Sigmoid colon (tissue), 7 donors: ENCODE results near the gene RAB3B. TPM values are rescaled to one million over a fixed set of nuclear protein-coding genes. Genes with fewer than 3 reads are reported as not detected.

Experiments
- DNase-seq: peaks from one replicate; pipeline ENCODE4 v3.0.0-alpha.2; 2019
- H3K27ac ChIP-seq, 4 donors: fragments of 200-600 bp; sonication (generic); one replicate each; pipeline ENCODE4 v1.5.1; 2016 to 2019; ENCODE audit warnings: mild to moderate bottlenecking in 1 of 4
- H3K27me3 ChIP-seq, 3 donors: fragments of 200-600 bp; sonication (generic); one replicate each; pipeline ENCODE4 v1.5.1; 2019; ENCODE audit warnings: mild to moderate bottlenecking in 1 of 3
- H3K36me3 ChIP-seq, 4 donors: fragments of 200-600 bp; sonication (generic); one replicate each; pipeline ENCODE4 v1.5.1; 2016 to 2019
- H3K4me1 ChIP-seq, 4 donors: fragments of 200-600 bp; sonication (generic); one replicate each; pipeline ENCODE4 v1.5.1; 2017 to 2019
- H3K4me3 ChIP-seq, 4 donors: fragments of 200-600 bp; sonication (generic); one replicate each; pipeline ENCODE4 v1.5.1; 2017 to 2019; ENCODE audit warnings: mild to moderate bottlenecking in 2 of 4, moderate library complexity in 1 of 4
- H3K9me3 ChIP-seq, 4 donors: fragments of 200-600 bp in 3 of 4; sonication (generic) in 3 of 4; one replicate each; pipeline versions ENCODE4 v1.5.1 to v1.6.1; 2013 to 2019
- EP300 ChIP-seq, 4 donors: sonication (generic); formaldehyde crosslinking; IDR thresholded peaks; one replicate each; pipeline ENCODE4 v1.6.1; 2017; ENCODE audit warnings: antibody characterized with exemption in 4 of 4
- POLR2A ChIP-seq, 2 donors: fragments of 450-650 bp; IDR thresholded peaks; one replicate each; pipeline ENCODE4 v1.6.1; 2016; ENCODE audit warnings: antibody characterized with exemption in 2 of 2, mild to moderate bottlenecking in 2 of 2, moderate library complexity in 2 of 2
- POLR2AphosphoS5 ChIP-seq, 4 donors: sonication (generic); formaldehyde crosslinking; IDR thresholded peaks; one replicate each; pipeline ENCODE4 v1.6.1; 2017; ENCODE audit warnings: antibody characterized with exemption in 4 of 4
- WGBS, 2 donors: extraction: QIAGEN DNeasy Blood & Tissue Kit; methylation state at CpG; one replicate each; pipeline ENCODE4 v1.1.7; 2013; 5-methylcytosine and 5-hydroxymethylcytosine counted together
- intact Hi-C: fragments of 100-400 bp; cut with DNase I; formaldehyde crosslinking; loops from one replicate; pipeline ENCODE4 v1.15.1; 2023
- polyA plus RNA-seq, 3 donors: library from polyadenylated mRNA; stranded (reverse); fragments of 200-250 nt; gene quantifications; one replicate each; pipeline ENCODE4 v1.2.3, GENCODE V29; 2013
- total RNA-seq, 4 donors: library from RNA; depleted of rRNA; stranded (reverse); fragments of >200 nt; gene quantifications; one replicate each; pipeline ENCODE4 v1.1.0, GENCODE V29; 2016
- TF ChIP-seq, protein P1 (sequence below), 4 experiments: fragments of 450-650 bp in 3 of 4; fragments of 200-600 bp in 1 of 4; IDR thresholded peaks; one replicate each; pipeline ENCODE4 v1.5.1; 2016 to 2019; ENCODE audit warnings: antibody characterized with exemption in 4 of 4, mild to moderate bottlenecking in 3 of 4, moderate library complexity in 2 of 4
- donor health status: healthy with polysubstance abuse.
- donor health status: Bipolar disorder and iron deficiency.
- donor health status: healthy.

The RAB3B gene
- total and polyA plus RNA-seq, 7 donors, result 1.5 to 4.3 (median 3.1) TPM

GRCh38 chr1:51924455-51924854 lies 66.0 kb downstream of the RAB3B start:
- H3K36me3 ChIP-seq, result no peaks in the 10 kb centered on the region
- no peak overlapping the region for H3K4me3 ChIP-seq
- TF ChIP-seq, protein P1, sequence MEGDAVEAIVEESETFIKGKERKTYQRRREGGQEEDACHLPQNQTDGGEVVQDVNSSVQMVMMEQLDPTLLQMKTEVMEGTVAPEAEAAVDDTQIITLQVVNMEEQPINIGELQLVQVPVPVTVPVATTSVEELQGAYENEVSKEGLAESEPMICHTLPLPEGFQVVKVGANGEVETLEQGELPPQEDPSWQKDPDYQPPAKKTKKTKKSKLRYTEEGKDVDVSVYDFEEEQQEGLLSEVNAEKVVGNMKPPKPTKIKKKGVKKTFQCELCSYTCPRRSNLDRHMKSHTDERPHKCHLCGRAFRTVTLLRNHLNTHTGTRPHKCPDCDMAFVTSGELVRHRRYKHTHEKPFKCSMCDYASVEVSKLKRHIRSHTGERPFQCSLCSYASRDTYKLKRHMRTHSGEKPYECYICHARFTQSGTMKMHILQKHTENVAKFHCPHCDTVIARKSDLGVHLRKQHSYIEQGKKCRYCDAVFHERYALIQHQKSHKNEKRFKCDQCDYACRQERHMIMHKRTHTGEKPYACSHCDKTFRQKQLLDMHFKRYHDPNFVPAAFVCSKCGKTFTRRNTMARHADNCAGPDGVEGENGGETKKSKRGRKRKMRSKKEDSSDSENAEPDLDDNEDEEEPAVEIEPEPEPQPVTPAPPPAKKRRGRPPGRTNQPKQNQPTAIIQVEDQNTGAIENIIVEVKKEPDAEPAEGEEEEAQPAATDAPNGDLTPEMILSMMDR (IDR thresholded peaks at IDR 0.05), result no peak
- TF ChIP-seq POLR2AphosphoS5 (IDR thresholded peaks at IDR 0.05) (no peak), EP300 (IDR thresholded peaks at IDR 0.05) (no peak), POLR2A (IDR thresholded peaks at IDR 0.05) (no peak)
- no peak overlapping the region for H3K27ac ChIP-seq
- no peaks in the 10 kb centered on the region for H3K4me1 ChIP-seq
- WGBS, 2 donors, result 66 to 83% methylated on average over 1 of the region's 1 CpG
- H3K9me3 ChIP-seq, result no peaks in the 10 kb centered on the region
- DNase-seq, result no peak
- intact Hi-C loops, result no loop called here
- H3K27me3 ChIP-seq, result no peaks in the 10 kb centered on the region

- no peaks in the 10 kb centered on the region for H3K9me3 ChIP-seq
- DNase-seq, result no peak
- no peak overlapping the region for H3K4me3 ChIP-seq
- no peaks in the 10 kb centered on the region for H3K36me3 ChIP-seq
- H3K27me3 ChIP-seq, result no peaks in the 10 kb centered on the region
- H3K4me1 ChIP-seq, result no peaks in the 10 kb centered on the region
- WGBS, 2 donors, result 53 to 81% methylated on average over 3 of the region's 3 CpGs
- intact Hi-C loops, result no loop called here
- H3K27ac ChIP-seq, result no peak overlapping the region
- TF ChIP-seq, protein P1 (IDR thresholded peaks at IDR 0.05), result no peak
- TF ChIP-seq POLR2AphosphoS5 (IDR thresholded peaks at IDR 0.05) (no peak), POLR2A (IDR thresholded peaks at IDR 0.05) (no peak), EP300 (IDR thresholded peaks at IDR 0.05) (no peak)
These were observed 68.5 kb downstream of the RAB3B start for GRCh38 chr1:51922040-51922439.

DNA sequence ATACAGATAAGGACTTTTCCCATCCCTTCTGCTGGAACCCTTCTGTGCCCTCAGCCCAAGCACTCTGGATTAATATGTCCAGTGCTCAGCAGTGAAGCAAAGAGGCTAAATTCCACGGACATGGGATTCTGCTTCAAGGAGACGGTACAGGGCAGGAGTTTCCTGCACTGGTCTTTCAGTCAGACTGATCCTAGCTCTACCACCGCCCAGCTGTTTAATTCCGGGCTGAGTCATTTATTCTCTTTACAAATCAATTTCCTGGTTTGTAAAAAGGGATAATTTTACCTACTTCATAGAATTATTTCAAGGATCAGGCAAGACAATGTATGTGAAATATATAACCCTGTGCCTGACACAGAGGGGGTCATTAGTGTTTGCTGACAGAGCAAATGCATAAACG lies 70.4 kb downstream of the RAB3B start:
- DNase-seq, result no peak
- H3K27me3 ChIP-seq, result no peaks in the 10 kb centered on the region
- H3K36me3 ChIP-seq, result no peaks in the 10 kb centered on the region
- intact Hi-C loops, result no loop called here
- WGBS, 2 donors, result 42 to 76% methylated on average over 5 of the region's 5 CpGs
- no peak overlapping the region for H3K4me3 ChIP-seq
- TF ChIP-seq POLR2A (IDR thresholded peaks at IDR 0.05), result no peak
- no peak for TF ChIP-seq EP300 (IDR thresholded peaks at IDR 0.05)
- TF ChIP-seq, protein P1 (IDR thresholded peaks at IDR 0.05), result no peak
- no peak for TF ChIP-seq POLR2AphosphoS5 (IDR thresholded peaks at IDR 0.05)
- H3K9me3 ChIP-seq, result no peaks in the 10 kb centered on the region
- H3K4me1 ChIP-seq, result no peaks in the 10 kb centered on the region
- H3K27ac ChIP-seq, result no peak overlapping the region

- H3K9me3 ChIP-seq, result no peaks in the 10 kb centered on the region
- TF ChIP-seq POLR2A (IDR thresholded peaks at IDR 0.05) (no peak), POLR2AphosphoS5 (IDR thresholded peaks at IDR 0.05) (no peak), EP300 (IDR thresholded peaks at IDR 0.05) (no peak)
- TF ChIP-seq, protein P1 (IDR thresholded peaks at IDR 0.05), result no peak
- H3K36me3 ChIP-seq, result no peaks in the 10 kb centered on the region
- no peak overlapping the region for H3K27ac ChIP-seq
- H3K4me3 ChIP-seq, result no peak overlapping the region
- H3K27me3 ChIP-seq, result no peaks in the 10 kb centered on the region
- 92% methylated on average over 10 of the region's 10 CpGs for WGBS, 2 donors
- no peak for DNase-seq
- no peaks in the 10 kb centered on the region for H3K4me1 ChIP-seq
- intact Hi-C loops, result no loop called here
These were observed 70.8 kb downstream of the RAB3B start for GRCh38 chr1:51919684-51920083.
